WTC11 (cell line): ENCODE results near the gene TSEN54. TPM values are rescaled to one million over a fixed set of nuclear protein-coding genes. Genes with fewer than 3 reads are reported as not detected.

Experiments used
- ATAC-seq: fragments of 200-7000 bp; cut with Tn5 transposase; 2 replicates; pipeline ENCODE4 v1.10.0; 2021; ENCODE audit warnings: mild to moderate bottlenecking, moderate library complexity
- CTCF ChIA-PET: fragments of 300-600 bp; sonication (Branson Sonifier 250); formaldehyde crosslinking; loops from one replicate; lab custom pipeline; 2021; ENCODE audit warnings: antibody characterized with exemption; lab: Charles Lee
- POLR2A ChIA-PET: fragments of 350-600 bp; sonication (Branson Sonifier 250); formaldehyde crosslinking; loops from one replicate; lab custom pipeline; 2021; ENCODE audit warnings: antibody characterized with exemption; lab: Charles Lee
- DNase-seq: peaks from one replicate; pipeline ENCODE4 v3.0.0; 2021; ENCODE audit warnings: low spot score
- H3K27ac Mint-ChIP-seq: 2 replicates; pipeline ENCODE4 v1.8.0; 2021; ENCODE audit warnings: mixed read lengths
- H3K27me3 Mint-ChIP-seq: 2 replicates; pipeline ENCODE4 v1.8.0; 2021; ENCODE audit warnings: low read depth, mild to moderate bottlenecking, moderate library complexity, mixed read lengths
- H3K36me3 Mint-ChIP-seq: 2 replicates; pipeline ENCODE4 v1.8.0; 2021; ENCODE audit warnings: mixed read lengths
- H3K4me1 Mint-ChIP-seq: 2 replicates; pipeline ENCODE4 v1.8.0; 2022; ENCODE audit warnings: mixed read lengths
- H3K4me3 Mint-ChIP-seq: 2 replicates; pipeline ENCODE4 v1.8.0; 2021; ENCODE audit warnings: mild to moderate bottlenecking, moderate library complexity, mixed read lengths
- H3K9me3 Mint-ChIP-seq: 2 replicates; pipeline ENCODE4 v1.8.0; 2021; ENCODE audit warnings: mixed read lengths
- ATF1 ChIP-seq: sonication (generic); formaldehyde crosslinking; IDR thresholded peaks from 2 replicates; pipeline ENCODE4 v1.8.1; 2023; ENCODE audit warnings: mild to moderate bottlenecking, moderate library complexity, missing genetic modification reagents
- CREM ChIP-seq: sonication (generic); formaldehyde crosslinking; IDR thresholded peaks from 2 replicates; pipeline ENCODE4 v1.8.1; 2022; ENCODE audit warnings: mild to moderate bottlenecking, missing genetic modification reagents, moderate library complexity
- FOXP1 ChIP-seq: sonication (generic); formaldehyde crosslinking; IDR thresholded peaks from 2 replicates; pipeline ENCODE4 v1.8.0; 2022; ENCODE audit warnings: missing genetic modification reagents, mild to moderate bottlenecking, moderate library complexity, borderline replicate concordance
- HMGA2 ChIP-seq: fragments of 250-450 bp; sonication (Bioruptor Pico); IDR thresholded peaks from 2 replicates; pipeline ENCODE4 v1.4.0; 2021; ENCODE audit warnings: mild to moderate bottlenecking, moderate library complexity
- IRF2 ChIP-seq: sonication (generic); formaldehyde crosslinking; IDR thresholded peaks from 2 replicates; pipeline ENCODE4 v1.8.0; 2022; ENCODE audit warnings: low read depth, missing genetic modification reagents, borderline replicate concordance
- NFATC4 ChIP-seq: fragments of 250-450 bp; sonication (Bioruptor Pico); IDR thresholded peaks from 2 replicates; pipeline ENCODE4 v1.9.0; 2021; ENCODE audit warnings: mild to moderate bottlenecking
- NFE2L1 ChIP-seq: sonication (generic); formaldehyde crosslinking; IDR thresholded peaks from 2 replicates; pipeline ENCODE4 v1.8.1; 2023; ENCODE audit warnings: missing genetic modification reagents
- PREB ChIP-seq: sonication (generic); formaldehyde crosslinking; IDR thresholded peaks from 2 replicates; pipeline ENCODE4 v1.8.1; 2022; ENCODE audit warnings: mild to moderate bottlenecking, missing genetic modification reagents, moderate library complexity, borderline replicate concordance
- PRRX2 ChIP-seq: fragments of 250-450 bp; sonication (Bioruptor Pico); IDR thresholded peaks from 2 replicates; pipeline ENCODE4 v1.8.0; 2021; ENCODE audit warnings: mild to moderate bottlenecking
- SP1 ChIP-seq: sonication (generic); formaldehyde crosslinking; conservative IDR thresholded peaks from 2 replicates; pipeline ENCODE4 v1.8.1; 2022; ENCODE audit warnings: missing genetic modification reagents
- ZBTB21 ChIP-seq: sonication (generic); formaldehyde crosslinking; IDR thresholded peaks from 2 replicates; pipeline ENCODE4 v1.8.1; 2023; ENCODE audit warnings: mild to moderate bottlenecking, missing genetic modification reagents, borderline replicate concordance
- ZNF219 ChIP-seq: sonication (generic); formaldehyde crosslinking; IDR thresholded peaks from 2 replicates; pipeline ENCODE4 v1.8.0; 2023; ENCODE audit warnings: missing genetic modification reagents, mild to moderate bottlenecking, borderline replicate concordance
- total RNA-seq: library from RNA; stranded (reverse); gene quantifications from 3 replicates; pipeline ENCODE4 v1.2.3, GENCODE V29; 2021

The TSEN54 gene
- total RNA-seq, 1 experiment from 2014 or later: 53.4 TPM

- Mint-ChIP-seq H3K36me3 (peaks cover 9% of the 10 kb centered on the region; the same call in 1 of the 2 replicates), H3K27ac (no peak overlapping the region), H3K4me3 (no peak overlapping the region), H3K27me3 (no peaks in the 10 kb centered on the region), H3K9me3 (no peaks in the 10 kb centered on the region), H3K4me1 (no peaks in the 10 kb centered on the region)
- ATAC-seq (no peak), DNase-seq (no peak)
- ChIA-PET POLR2A (interaction anchor here (1.1 kb wide), 1 partner anchor 18 kb away, joined by 3 read pairs; the partner anchor contains the start of gene TSEN54), CTCF (interaction anchor here (0.9 to 2.4 kb wide), 11 partner anchors 10 to 258 kb away, joined by 3 to 13 read pairs (median 4); partner anchors contain the start of gene TSEN54)
- TF ChIP-seq IRF2 (no peak), ATF1 (CRISPR knock-in tag) (no peak), NFATC4 (CRISPR knock-in tag) (no peak), ZNF219 (CRISPR knock-in tag) (no peak), PREB (CRISPR knock-in tag) (no peak), PRRX2 (CRISPR knock-in tag) (no peak), NFE2L1 (CRISPR knock-in tag) (no peak)
These were observed 18.1 kb upstream of the TSEN54 start for GRCh38 chr17:75498039-75498725.

GRCh38 chr17:75498726-75499213, 17.6 kb upstream of the TSEN54 start:
- ATAC-seq: peak; percentile 46
- no peak for TF ChIP-seq ZBTB21 (CRISPR knock-in tag)
- 0 out of 2 replicates have a peak, but pooled peaks have one; percentile 16 for TF ChIP-seq SP1 (CRISPR knock-in tag)
- no peak overlapping the region; the same call in 1 of the 2 replicates for H3K27ac Mint-ChIP-seq
- POLR2A ChIA-PET: interaction anchor here (1.1 kb wide), 1 partner anchor 18 kb away, joined by 3 read pairs; the partner anchor contains the start of gene TSEN54
- peaks cover 9% of the 10 kb centered on the region; the same call in 1 of the 2 replicates for H3K36me3 Mint-ChIP-seq
- no peaks in the 10 kb centered on the region for H3K9me3 Mint-ChIP-seq
- no peaks in the 10 kb centered on the region for H3K4me1 Mint-ChIP-seq
- CTCF ChIA-PET: interaction anchor here (0.8 to 2.4 kb wide), 14 partner anchors 9 to 258 kb away, joined by 3 to 13 read pairs (median 4); partner anchors contain the start of genes MIF4GD and TSEN54
- H3K27me3 Mint-ChIP-seq: no peaks in the 10 kb centered on the region
- peak; percentile 34 for DNase-seq
- no peak overlapping the region for H3K4me3 Mint-ChIP-seq

GRCh38 chr17:75499313-75500022, 16.9 kb upstream of the TSEN54 start:
- TF ChIP-seq CREM (CRISPR knock-in tag) (no peak), FOXP1 (CRISPR knock-in tag) (0 out of 2 replicates have a peak, but pooled peaks have one; percentile 17), IRF2 (no peak)
- H3K4me1 Mint-ChIP-seq: no peaks in the 10 kb centered on the region
- H3K9me3 Mint-ChIP-seq: no peaks in the 10 kb centered on the region
- peaks cover 9% of the 10 kb centered on the region; the same call in 1 of the 2 replicates for H3K36me3 Mint-ChIP-seq
- no peaks in the 10 kb centered on the region for H3K27me3 Mint-ChIP-seq
- DNase-seq: no peak
- no peak overlapping the region for H3K4me3 Mint-ChIP-seq
- ChIA-PET POLR2A (interaction anchor here (1.1 kb wide), 1 partner anchor 17 kb away, joined by 3 read pairs; the partner anchor contains the start of gene TSEN54), CTCF (interaction anchor here (0.8 to 2.4 kb wide), 13 partner anchors 9 to 259 kb away, joined by 3 to 13 read pairs (median 4); partner anchors contain the start of genes MIF4GD and TSEN54)
- peak overlapping the region; percentile 45; the same call in 1 of the 2 replicates for H3K27ac Mint-ChIP-seq
- ATAC-seq: no peak

GRCh38 chr17:75500419-75501216, 15.7 kb upstream of the TSEN54 start:
- no peak for ATAC-seq
- peaks cover 9% of the 10 kb centered on the region; the same call in 1 of the 2 replicates for H3K36me3 Mint-ChIP-seq
- no peaks in the 10 kb centered on the region for H3K4me1 Mint-ChIP-seq
- TF ChIP-seq FOXP1 (CRISPR knock-in tag) (0 out of 2 replicates have a peak, but pooled peaks have one; percentile 21), HMGA2 (CRISPR knock-in tag) (no peak)
- POLR2A ChIA-PET: no interaction called here
- no peaks in the 10 kb centered on the region for H3K27me3 Mint-ChIP-seq
- H3K4me3 Mint-ChIP-seq: no peak overlapping the region
- no peak for DNase-seq
- CTCF ChIA-PET: interaction anchor here (1.4 kb wide), 1 partner anchor 133 kb away, joined by 5 read pairs; the partner anchor contains the start of gene SMIM5
- H3K9me3 Mint-ChIP-seq: no peaks in the 10 kb centered on the region
- no peak overlapping the region for H3K27ac Mint-ChIP-seq
